Fibroblast of lung (primary cell): Measurements from ENCODE around the gene MYO18B. TPM values are rescaled to one million over a fixed set of nuclear protein-coding genes. Genes with fewer than 3 reads are reported as not detected.

ENCODE experiments used
- DNase-seq, 2 donors: peaks; one replicate each; pipeline versions ENCODE4 v3.0.0 to v3.0.0-alpha.2; 2010; ENCODE audit warnings: low read depth in 2 of 2
- H2AFZ ChIP-seq: 2 replicates; pipeline ENCODE4 v1.5.1; 2012; ENCODE audit warnings: low read length, control low read depth, inconsistent platforms
- H3K27ac ChIP-seq: 2 replicates; pipeline ENCODE4 v1.5.1; 2011; ENCODE audit warnings: low read length, control low read depth; ENCODE audit not compliant: insufficient read depth
- H3K27me3 ChIP-seq: 2 replicates; pipeline ENCODE4 v1.5.1; 2011; ENCODE audit warnings: mild to moderate bottlenecking, low read length; ENCODE audit not compliant: control insufficient read depth, insufficient read depth
- H3K36me3 ChIP-seq: 2 replicates; pipeline ENCODE4 v1.5.1; 2011; ENCODE audit warnings: low read length; ENCODE audit not compliant: control insufficient read depth, insufficient read depth
- H3K4me1 ChIP-seq: 2 replicates; pipeline ENCODE4 v1.5.1; 2011; ENCODE audit warnings: low read length; ENCODE audit not compliant: control insufficient read depth, insufficient read depth; ENCODE audit errors: extremely low read depth
- H3K4me2 ChIP-seq: 2 replicates; pipeline ENCODE4 v1.5.1; 2011; ENCODE audit warnings: low read length, control low read depth; ENCODE audit not compliant: insufficient read depth; ENCODE audit errors: extremely low read depth
- H3K4me3 ChIP-seq, 4 experiments: fragments of 200-600 bp in 1 of 4; sonication (generic) in 1 of 4; replicated peaks in 1 of 4; 2 replicates each; pipeline ENCODE4 v1.5.1; 2011 to 2016; ENCODE audit warnings: low read length in 4 of 4, low read depth in 3 of 4, mild to moderate bottlenecking in 3 of 4, control low read depth in 2 of 4, inconsistent platforms in 1 of 4, mixed read lengths in 1 of 4; ENCODE audit not compliant: insufficient read depth in 1 of 4; ENCODE audit errors: control extremely low read depth in 1 of 4
- H3K79me2 ChIP-seq: 2 replicates; pipeline ENCODE4 v1.5.1; 2012; ENCODE audit warnings: mild to moderate bottlenecking, low read length, inconsistent platforms; ENCODE audit not compliant: control insufficient read depth, insufficient read depth
- H3K9ac ChIP-seq: 2 replicates; pipeline ENCODE4 v1.5.1; 2011; ENCODE audit warnings: mild to moderate bottlenecking, low read length, control low read depth; ENCODE audit not compliant: insufficient read depth
- H3K9me3 ChIP-seq: 2 replicates; pipeline ENCODE4 v1.5.1; 2012; ENCODE audit warnings: low read depth, low read length; ENCODE audit not compliant: control insufficient read depth, insufficient read depth
- H4K20me1 ChIP-seq: 2 replicates; pipeline ENCODE4 v1.5.1; 2011; ENCODE audit warnings: low read length; ENCODE audit not compliant: control insufficient read depth, insufficient read depth; ENCODE audit errors: extremely low read depth
- EZH2 ChIP-seq: IDR thresholded peaks from 2 replicates; pipeline ENCODE4 v1.5.1; 2012; ENCODE audit warnings: low read length, control low read depth, mild to moderate bottlenecking; ENCODE audit errors: missing control alignments
- polyA plus RNA-seq, 2 donors: library from polyadenylated mRNA; depleted of rRNA in 1 of 2; stranded (reverse) in 1 of 2; unstranded in 1 of 2; fragments of >200 nt; gene quantifications; 2 replicates each; pipeline ENCODE4 v1.2.1, GENCODE V29; 2011 to 2012; ENCODE audit warnings: missing spikeins in 1 of 2
- total RNA-seq: library from RNA; depleted of rRNA; stranded (reverse); fragments of >200 nt; gene quantifications from 2 replicates; pipeline ENCODE4 v1.2.1, GENCODE V29; 2014
- TF ChIP-seq, protein P1 (sequence below), 2 donors: IDR thresholded peaks in 1 of 2; conservative IDR thresholded peaks in 1 of 2; 1 replicate in 1 of 2; 2 replicates in 1 of 2; pipeline ENCODE4 v1.5.1; 2011 to 2012; ENCODE audit warnings: low read length in 2 of 2, control low read depth in 1 of 2, inconsistent platforms in 1 of 2, low read depth in 1 of 2, mild to moderate bottlenecking in 1 of 2

The MYO18B gene
- total and polyA plus RNA-seq, 2 donors (not counting 1 experiment from before 2014, with no cell fraction given): 0.17 TPM; not detected in 1

DNA sequence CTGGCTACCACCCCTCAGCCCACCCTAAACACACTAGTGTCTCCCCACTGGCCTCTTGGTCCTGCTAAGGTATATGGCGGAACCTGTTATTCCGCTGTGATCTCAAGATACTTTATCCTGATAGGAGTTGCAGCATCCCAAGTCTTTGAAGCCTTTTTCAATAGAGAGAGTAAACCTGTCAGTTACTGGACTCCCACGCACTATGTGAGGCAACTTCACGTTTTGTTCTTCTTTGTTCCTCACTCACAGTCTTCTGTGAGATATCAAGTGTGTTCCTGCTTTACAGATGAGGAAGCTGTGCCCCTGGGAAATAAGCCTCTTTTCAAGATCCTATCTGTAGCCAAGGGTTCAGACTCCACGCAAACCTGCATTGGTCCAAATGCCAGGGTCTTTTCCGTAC lies 127.8 kb downstream of the MYO18B start:
- Histone ChIP-seq H4K20me1 (no peaks in the 10 kb centered on the region), H3K36me3 (no peaks in the 10 kb centered on the region), H3K79me2 (no peaks in the 10 kb centered on the region), H3K27me3 (no peaks in the 10 kb centered on the region), H2AFZ (no peak overlapping the region), H3K4me2 (no peak overlapping the region), H3K4me3 (no peak overlapping the region), H3K9ac (no peak overlapping the region), H3K27ac (no peak overlapping the region), H3K9me3 (no peaks in the 10 kb centered on the region), H3K4me1 (no peaks in the 10 kb centered on the region)
- DNase-seq: no peak
- TF ChIP-seq, protein P1, sequence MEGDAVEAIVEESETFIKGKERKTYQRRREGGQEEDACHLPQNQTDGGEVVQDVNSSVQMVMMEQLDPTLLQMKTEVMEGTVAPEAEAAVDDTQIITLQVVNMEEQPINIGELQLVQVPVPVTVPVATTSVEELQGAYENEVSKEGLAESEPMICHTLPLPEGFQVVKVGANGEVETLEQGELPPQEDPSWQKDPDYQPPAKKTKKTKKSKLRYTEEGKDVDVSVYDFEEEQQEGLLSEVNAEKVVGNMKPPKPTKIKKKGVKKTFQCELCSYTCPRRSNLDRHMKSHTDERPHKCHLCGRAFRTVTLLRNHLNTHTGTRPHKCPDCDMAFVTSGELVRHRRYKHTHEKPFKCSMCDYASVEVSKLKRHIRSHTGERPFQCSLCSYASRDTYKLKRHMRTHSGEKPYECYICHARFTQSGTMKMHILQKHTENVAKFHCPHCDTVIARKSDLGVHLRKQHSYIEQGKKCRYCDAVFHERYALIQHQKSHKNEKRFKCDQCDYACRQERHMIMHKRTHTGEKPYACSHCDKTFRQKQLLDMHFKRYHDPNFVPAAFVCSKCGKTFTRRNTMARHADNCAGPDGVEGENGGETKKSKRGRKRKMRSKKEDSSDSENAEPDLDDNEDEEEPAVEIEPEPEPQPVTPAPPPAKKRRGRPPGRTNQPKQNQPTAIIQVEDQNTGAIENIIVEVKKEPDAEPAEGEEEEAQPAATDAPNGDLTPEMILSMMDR (conservative IDR thresholded peaks at IDR 0.05 in 1 of 2, IDR thresholded peaks at IDR 0.05 in 1 of 2; ENCODE audit: low read depth in 1 of 2, low read length in 2 of 2): no peak
- no peak for TF ChIP-seq EZH2

DNA sequence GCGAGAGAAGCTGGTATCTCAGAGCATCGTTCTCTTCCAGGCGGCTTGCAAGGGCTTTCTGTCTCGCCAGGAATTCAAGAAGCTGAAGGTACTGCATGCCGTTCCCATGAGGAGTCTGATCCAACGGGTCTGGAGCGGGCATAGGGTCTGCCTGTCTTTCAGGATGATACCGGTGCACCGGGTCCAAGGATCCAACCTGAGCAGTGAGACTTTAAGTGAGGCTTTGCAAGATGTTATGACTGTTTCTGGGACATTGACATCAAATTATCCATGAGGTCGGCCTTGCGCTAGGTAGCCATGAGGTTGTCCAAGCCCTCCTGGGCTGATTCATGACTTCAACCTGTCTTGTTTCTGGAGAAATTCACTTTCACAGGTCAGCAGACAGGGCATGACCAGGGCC lies 132.3 kb downstream of the MYO18B start:
- TF ChIP-seq EZH2: no peak
- TF ChIP-seq, protein P1 (conservative IDR thresholded peaks at IDR 0.05 in 1 of 2, IDR thresholded peaks at IDR 0.05 in 1 of 2; ENCODE audit: low read depth in 1 of 2, low read length in 2 of 2): no peak
- Histone ChIP-seq H2AFZ (no peak overlapping the region), H3K36me3 (no peaks in the 10 kb centered on the region), H4K20me1 (no peaks in the 10 kb centered on the region), H3K9me3 (no peaks in the 10 kb centered on the region), H3K4me3 (no peak overlapping the region), H3K79me2 (no peaks in the 10 kb centered on the region), H3K27me3 (no peaks in the 10 kb centered on the region), H3K4me1 (no peaks in the 10 kb centered on the region), H3K27ac (no peak overlapping the region), H3K9ac (no peak overlapping the region), H3K4me2 (no peak overlapping the region)
- DNase-seq: no peak

DNA sequence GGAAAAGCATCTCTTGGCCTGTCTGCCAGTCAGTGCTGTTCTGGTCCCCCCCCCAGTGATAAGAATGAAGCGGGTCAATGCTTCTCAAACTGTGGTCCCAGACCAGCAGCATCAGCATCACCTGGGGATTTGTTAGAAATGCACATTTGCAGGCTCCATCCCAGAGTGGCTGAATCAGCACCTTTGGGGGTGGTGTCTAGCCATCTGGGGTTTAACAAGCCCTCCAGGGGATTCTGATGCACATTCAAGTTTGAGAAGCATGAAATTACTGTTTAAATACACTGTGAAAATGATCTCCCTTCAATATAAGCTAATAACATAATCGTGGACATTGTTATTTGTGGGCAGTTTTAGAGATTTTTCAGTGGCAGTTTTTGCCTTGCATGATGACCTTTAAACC lies 133.5 kb downstream of the MYO18B start:
- H3K9me3 ChIP-seq: no peaks in the 10 kb centered on the region
- no peak overlapping the region for H2AFZ ChIP-seq
- H3K79me2 ChIP-seq: no peaks in the 10 kb centered on the region
- no peaks in the 10 kb centered on the region for H3K27me3 ChIP-seq
- H3K4me2 ChIP-seq: no peak overlapping the region
- H3K4me1 ChIP-seq: no peaks in the 10 kb centered on the region
- H3K36me3 ChIP-seq: no peaks in the 10 kb centered on the region
- TF ChIP-seq EZH2: no peak
- TF ChIP-seq, protein P1 (conservative IDR thresholded peaks at IDR 0.05 in 1 of 2, IDR thresholded peaks at IDR 0.05 in 1 of 2; ENCODE audit: low read depth in 1 of 2, low read length in 2 of 2): no peak
- no peak for DNase-seq
- H3K9ac ChIP-seq: no peak overlapping the region
- no peak overlapping the region for H3K27ac ChIP-seq
- H3K4me3 ChIP-seq: no peak overlapping the region
- no peaks in the 10 kb centered on the region for H4K20me1 ChIP-seq
